Stimulated activated CD8-positive, alpha-beta memory T cell treated with anti-CD3 and anti-CD28 coated beads, Interleukin-7, amount 100 ng/mL, for 24 hours (primary cell): ENCODE results near the gene UBXN1.

ENCODE experiments used
- DNase-seq: peaks from one replicate; pipeline ENCODE4 v3.0.0-alpha.2; 2020; ENCODE audit warnings: low read depth

The UBXN1 gene, protein sequence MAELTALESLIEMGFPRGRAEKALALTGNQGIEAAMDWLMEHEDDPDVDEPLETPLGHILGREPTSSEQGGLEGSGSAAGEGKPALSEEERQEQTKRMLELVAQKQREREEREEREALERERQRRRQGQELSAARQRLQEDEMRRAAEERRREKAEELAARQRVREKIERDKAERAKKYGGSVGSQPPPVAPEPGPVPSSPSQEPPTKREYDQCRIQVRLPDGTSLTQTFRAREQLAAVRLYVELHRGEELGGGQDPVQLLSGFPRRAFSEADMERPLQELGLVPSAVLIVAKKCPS

GRCh38 chr11:62678770-62679696, at the start of gene UBXN1:
Gene UBXN1 (minus strand): TSS chr11:62679073. CDS start chr11:62678923, 150 bp downstream.
- DNase-seq = peak; percentile 81

DNA sequence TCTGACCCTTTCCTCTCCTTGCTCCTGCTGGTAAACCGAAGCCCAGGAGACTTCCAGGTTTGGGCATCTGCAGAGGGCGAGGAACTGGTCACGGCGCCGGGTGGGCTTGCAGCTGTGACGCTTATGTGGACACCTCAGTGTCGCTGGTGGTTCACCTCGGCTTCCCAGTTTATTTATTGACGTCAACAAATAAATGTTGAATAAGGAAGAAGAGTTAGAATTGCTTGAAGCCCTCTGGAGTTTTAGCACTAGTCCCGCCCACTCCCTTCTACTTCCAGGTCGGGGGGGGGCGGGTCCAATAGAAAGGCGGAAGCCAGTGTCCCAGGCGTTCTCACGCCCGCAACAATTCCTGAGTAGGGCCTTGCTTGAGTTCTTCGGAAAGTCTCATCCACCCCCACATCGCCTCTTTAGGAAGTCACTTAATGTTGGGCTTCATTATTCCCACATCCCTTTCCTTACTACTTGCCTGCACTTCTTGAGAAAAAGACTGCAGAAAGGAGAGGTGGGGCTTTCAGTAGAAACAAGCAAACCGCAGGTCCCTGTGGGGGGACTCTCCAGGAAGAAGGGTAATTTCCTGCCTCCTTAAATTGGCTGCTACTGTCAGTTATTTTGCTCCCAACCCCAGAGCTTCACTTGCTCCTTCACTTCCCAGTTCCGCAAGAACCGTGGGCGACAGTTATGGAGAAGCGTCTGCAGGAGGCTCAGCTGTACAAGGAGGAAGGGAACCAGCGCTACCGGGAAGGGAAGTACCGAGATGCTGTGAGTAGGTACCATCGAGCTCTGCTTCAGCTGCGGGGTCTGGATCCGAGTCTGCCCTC, 49.5 kb upstream of the UBXN1 start, which contains the start of gene TTC9C:
Gene TTC9C, plus strand, starts transcription at position 316 of the 818 bp plus-strand sequence. Its CDS starts 363 bp downstream, at position 679.
- peak; percentile 60 for DNase-seq

DNA sequence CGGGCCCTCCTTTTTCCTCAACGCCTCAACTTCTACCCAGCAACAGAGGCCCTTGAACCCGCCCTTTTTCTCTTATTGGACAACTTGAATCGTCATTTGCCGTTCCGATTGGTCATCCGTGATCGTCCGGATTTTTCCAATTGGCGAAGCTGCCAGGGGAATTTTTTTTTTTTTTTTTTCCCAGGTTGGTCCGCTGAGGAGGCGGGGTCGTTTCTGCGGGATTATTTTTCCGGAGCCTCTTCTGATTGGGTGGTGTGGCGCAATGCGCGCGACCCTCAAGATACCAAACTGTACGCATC, 48.9 kb upstream of the UBXN1 start:
- peak; percentile 49 for DNase-seq

- peak; percentile 94 for DNase-seq
These were observed 48.4 kb upstream of the UBXN1 start, which contains the start of gene HNRNPUL2 for GRCh38 chr11:62727165-62727871. Gene HNRNPUL2 (minus strand): TSS chr11:62727457. CDS start chr11:62727156, 301 bp downstream.

- no peak for DNase-seq
These were observed 48.0 kb upstream of the UBXN1 start for GRCh38 chr11:62726915-62727164.

- DNase-seq = no peak
These were observed 47.5 kb upstream of the UBXN1 start for GRCh38 chr11:62726156-62726914.

DNA sequence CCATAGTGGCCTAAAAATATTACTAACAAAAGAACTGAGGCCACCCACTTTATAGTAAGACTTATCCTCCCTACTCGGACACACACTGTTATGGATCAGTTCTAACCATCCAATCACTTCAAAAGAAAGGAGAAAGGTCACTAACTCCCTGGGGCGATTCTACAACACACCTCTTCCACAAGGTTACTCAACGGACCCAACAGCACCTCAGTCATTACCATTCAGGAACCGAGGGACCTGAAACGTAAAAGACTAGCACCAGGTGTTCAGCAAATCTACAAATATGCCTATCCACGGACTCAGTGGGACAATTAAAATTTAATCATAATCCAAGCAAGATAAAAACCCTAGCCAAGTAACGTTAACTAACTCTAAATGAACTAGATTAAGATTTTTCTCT, 46.8 kb upstream of the UBXN1 start:
- DNase-seq = no peak

GRCh38 chr11:62724171-62724570, 45.3 kb upstream of the UBXN1 start:
- no peak for DNase-seq

DNA sequence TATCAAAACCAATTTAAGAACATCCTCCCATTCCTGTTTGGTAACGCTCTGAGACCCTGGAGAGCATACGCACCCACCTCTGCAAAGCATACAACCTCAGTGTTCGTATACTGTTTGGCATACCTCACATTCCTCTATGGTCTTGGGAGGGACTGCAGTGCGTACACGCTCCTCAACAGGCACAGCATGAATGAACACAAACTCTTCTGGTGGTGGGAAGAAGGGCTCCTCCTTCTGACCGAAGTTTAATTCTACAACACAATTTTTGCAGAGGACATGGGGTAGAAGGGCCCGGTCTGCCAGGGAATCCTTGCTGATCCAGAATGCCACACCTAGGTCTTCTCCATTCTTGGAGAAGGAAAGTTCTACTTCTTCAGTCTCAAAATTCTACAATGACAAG, 43.1 kb upstream of the UBXN1 start:
- no peak for DNase-seq

DNA sequence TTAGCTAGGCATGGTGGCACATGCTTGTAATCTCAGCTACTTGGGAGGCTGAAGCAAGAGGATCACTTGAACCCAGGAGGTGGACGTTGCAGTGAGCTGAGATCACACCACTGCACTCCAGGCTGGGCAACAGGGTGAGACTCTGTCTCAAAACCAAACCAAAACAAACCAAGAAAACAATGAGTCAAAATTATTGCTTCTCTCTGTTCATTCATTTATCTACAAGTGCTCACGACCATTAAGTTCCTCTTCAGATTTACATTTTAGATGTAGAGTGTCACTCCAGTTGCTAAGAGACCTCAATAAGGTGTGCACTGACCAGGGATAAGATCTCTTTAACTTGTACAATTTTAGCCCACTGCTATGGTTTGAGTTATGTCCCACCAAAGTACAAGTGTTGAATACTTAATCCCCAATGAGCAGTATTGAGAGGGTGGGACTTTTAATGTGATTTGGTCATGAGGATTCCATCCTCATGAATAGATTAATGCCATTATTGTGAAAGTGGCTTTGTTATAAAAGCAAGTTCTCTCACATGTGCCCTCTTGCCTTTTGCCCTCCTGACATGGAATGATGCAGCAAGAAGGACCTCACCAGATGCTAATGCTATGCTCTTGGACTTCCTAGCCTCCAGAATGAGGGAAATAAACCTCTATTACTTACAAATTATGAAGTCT, 40.6 kb upstream of the UBXN1 start:
- DNase-seq = no peak

- no peak for DNase-seq
These were observed 37.9 kb upstream of the UBXN1 start for GRCh38 chr11:62716816-62717215.

DNA sequence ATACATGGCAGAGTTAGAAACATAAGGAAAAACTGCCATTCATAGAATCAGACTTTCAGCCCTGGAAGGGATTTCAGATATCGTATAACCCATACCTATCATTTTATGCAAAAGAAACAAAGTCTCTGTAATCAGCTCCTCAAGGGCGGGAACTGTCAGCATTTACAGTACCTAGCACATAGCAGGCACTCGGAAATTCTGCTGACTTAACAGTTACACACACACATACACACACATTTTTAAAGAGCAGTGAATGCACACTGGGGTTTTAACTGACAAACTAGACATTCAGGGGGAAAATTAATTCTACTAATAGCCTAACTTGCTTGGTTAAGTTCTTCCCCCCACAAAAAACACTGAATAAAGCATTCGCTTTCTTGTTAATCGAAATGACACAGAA, 37.3 kb upstream of the UBXN1 start:
- DNase-seq = no peak

DNA sequence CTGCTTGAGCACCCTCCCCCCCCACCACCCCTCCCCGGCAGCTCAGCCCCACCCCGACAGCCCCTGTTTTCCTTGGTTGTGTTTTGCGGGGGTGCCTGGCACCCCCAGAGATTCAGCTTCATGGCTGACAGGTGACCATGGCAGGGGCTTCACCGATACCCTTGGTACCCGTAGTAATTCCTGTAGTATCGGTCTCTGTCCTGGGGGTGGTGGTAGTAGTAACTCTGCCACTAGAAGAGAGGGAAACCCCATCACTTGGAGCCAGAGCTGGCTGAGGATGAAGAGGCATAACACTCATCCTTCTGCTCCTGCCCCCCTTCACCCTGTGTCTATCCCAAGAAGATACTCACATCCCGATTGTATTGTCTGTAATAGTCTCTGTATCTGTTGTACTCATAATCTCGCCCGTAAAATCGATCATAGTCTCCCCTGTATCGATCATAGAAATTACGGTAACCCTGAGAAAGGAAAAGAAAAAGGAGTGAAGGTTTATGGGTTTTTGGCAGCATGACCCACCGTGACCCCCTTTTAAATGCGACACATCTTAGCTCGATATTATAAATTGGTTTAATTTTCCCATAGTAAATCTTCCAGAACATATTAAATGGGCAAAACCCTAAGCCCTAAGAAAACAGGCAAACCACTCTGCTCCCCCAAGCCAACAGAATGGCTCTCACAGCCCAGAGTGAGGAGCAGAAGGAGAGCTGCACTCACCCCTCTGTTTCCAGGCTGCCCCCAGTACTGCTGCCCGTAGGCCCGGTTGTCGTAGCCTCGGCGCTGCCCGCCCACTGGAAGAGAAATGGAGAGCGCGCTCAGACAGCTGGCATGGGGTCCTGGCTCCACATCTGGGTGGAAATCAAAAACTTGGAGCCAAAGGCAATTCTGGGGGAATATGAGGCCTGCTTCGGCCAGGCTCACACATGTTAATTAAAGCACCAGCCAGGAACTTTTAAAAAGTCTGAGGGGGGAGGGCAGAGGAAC, 36.6 kb upstream of the UBXN1 start:
- no peak for DNase-seq

DNA sequence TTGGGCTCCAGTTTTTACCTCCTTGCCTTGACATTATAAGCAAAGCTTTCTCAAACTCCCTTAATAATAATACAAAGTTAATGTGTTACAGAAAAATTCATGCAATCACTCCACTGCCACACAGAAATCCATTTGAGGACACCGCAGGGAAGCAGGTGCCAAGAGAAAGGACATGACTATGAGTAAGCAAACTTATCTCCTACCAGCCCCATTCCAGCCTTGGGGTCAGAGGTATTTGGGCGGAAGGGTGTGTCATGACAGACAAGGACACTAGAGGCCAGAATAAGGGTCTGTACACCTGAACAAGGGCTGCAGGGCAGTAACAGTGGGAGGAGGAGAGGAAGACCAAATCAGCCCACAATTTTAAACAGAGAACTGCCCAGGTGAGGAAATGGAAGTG, 34.5 kb upstream of the UBXN1 start:
- no peak for DNase-seq

- no peak for DNase-seq
These were observed 34.0 kb upstream of the UBXN1 start for GRCh38 chr11:62712861-62713260.

DNA sequence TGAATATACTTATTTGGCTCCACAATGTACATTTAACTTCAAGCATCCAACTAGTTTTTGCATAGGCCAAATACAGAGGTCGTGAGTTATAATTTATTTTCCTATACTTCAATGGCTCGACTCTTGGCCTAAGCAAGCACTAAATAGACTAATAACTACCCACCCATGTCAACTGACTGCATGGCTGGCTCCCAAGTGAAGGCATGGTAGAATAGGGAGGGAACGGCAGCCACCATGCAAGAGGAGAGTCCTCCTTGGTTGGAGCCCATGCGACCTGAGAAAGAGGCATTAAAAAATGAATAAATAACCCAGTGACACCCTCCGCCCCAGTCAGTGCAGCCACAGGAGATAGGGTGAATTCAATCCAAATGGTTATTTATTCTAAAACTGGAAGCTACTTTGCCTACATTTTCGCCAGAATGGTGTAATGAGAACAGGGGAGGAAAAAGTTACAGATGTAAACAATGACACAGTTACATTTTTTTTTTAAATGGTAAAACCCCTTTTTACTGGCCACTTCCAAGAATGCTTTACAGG, 33.5 kb upstream of the UBXN1 start:
- no peak for DNase-seq

- no peak for DNase-seq
These were observed 31.1 kb upstream of the UBXN1 start for GRCh38 chr11:62710001-62710345.

GRCh38 chr11:62709247-62710000, 30.6 kb upstream of the UBXN1 start:
- peak; percentile 88 for DNase-seq
